LoVo (cell line): ENCODE results near the gene NBEA.

Experiments
- DNase-seq: peaks from one replicate; pipeline ENCODE4 v3.0.0-alpha.2; 2016; ENCODE audit warnings: low spot score

The NBEA gene

GRCh38 chr13:35711909-35712308, 769.8 kb downstream of the NBEA start:
- no peak for DNase-seq

GRCh38 chr13:35712907-35713761, 771.1 kb downstream of the NBEA start:
- DNase-seq: no peak

- no peak for DNase-seq
Measured at GRCh38 chr13:35714121-35714520, 772.1 kb downstream of the NBEA start.

DNA sequence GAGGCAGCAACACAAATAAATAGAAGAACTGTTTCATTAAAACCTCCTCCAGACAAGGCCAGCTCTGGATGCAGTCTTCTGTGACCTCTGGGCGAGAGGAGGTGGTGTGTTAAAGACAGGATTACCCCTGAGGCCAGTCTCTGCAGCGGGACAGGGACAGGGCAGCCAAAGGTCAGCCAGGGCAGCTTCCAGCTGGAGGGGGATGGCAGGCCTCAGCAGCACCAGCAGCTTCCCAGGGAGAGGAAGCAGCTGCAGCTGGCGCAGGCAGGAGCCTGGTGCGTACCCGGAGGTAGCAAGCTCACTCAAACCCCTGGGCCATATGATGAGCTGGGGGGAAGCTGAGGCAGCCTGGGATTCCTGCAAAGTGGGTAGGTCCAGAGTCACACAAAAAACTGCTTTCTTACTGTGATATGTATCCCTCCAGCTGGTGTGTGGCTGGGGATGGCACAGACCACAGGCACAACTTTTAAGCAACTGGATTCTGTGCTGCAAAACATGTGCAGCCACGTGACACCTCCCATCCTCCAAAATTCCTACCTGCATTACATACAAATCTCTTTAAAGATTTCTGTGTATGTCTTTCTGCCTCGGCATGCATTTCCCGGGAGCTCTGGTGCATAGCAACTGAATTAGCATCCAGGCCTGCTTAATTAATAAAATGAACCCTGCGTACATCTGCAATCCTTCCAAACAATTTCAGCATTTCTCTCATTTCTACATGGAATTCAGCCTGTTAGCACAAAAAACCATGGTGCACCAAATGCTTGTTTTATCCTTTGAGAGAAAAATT, 772.7 kb downstream of the NBEA start:
- DNase-seq: no peak

- DNase-seq: peak; percentile 1
Measured at GRCh38 chr13:35716186-35716585, 774.1 kb downstream of the NBEA start.

DNA sequence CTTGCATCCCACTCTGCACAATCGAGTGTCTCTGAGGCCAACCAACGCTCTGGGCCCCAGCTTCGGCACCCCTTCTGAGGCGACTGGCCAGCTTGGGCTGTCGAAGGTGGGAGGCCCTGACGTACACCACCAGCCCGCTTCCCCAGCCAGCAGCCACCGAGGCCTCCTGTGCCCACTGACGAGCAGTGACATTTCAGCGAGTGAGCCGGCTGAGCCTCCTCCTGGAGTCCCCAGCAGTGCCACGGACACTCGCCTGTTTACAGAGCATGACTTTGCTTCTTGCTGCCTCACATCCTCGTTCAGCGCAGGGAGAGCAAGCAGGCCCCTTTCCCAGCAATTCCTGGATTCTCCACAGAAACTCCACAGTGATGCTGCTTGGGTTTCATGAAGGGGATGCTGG, 774.7 kb downstream of the NBEA start:
- no peak for DNase-seq

DNA sequence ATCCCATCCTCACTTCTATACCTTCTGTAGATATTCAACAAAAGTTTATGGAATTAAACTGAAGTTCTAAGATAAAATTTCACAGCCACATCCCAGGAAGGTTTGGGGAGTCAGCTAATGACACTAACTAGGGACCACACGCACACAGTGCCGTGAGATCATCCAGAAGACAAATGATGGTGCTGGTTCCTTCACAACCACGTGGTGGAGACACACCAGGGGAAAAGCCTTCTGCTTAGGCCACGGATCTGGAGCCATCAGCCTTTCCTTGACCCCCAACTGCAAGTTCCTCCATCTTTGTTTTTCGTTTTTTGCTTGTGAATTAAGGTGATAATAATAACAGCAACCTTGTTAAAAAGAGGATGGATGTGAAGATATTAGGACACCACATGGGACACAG, 776.0 kb downstream of the NBEA start:
- DNase-seq: no peak

DNA sequence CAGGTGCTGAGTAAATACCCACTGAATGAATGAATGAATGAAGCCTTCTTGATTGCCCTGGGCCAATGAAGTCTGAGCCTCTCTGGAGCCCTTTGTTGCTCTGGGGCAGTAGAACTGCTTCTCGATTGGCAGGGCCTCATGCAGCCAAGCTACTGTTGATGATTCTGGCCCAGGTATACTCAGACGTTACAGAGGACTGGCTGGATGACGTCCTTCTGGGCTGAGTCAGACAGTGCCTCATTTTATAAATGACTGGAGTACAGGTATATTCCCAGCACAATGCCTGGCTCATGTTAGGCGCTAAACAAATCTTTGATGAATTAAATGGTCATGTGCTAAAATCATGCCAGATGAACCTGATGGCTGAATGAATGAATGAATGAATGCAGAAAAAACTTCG, 778.2 kb downstream of the NBEA start:
- DNase-seq: no peak

- DNase-seq: peak; percentile 28
Measured at GRCh38 chr13:35720690-35721554, 778.9 kb downstream of the NBEA start.
